GM23338 (cell line): ENCODE measurements around the gene ZNF74. TPM values are rescaled to one million over a fixed set of nuclear protein-coding genes. Genes with fewer than 3 reads are reported as not detected.
"Not testable (repeated sequence)": the region's sequence is repeated elsewhere in the genome, so short reads cannot be mapped to it uniquely, and the experiment has no call there.

Experiments
- ATAC-seq: fragments of 200-7000 bp; cut with Tn5 transposase; 3 replicates; pipeline ENCODE4 v1.9.1; 2020
- DNase-seq: peaks from one replicate; pipeline ENCODE4 v3.0.0-alpha.2; 2015; ENCODE audit warnings: low spot score
- H2AFZ ChIP-seq: fragments of 200-600 bp; sonication (generic); 2 replicates; pipeline ENCODE4 v1.8.0; 2016; ENCODE audit warnings: antibody characterized with exemption, mild to moderate bottlenecking, moderate library complexity
- H3F3A ChIP-seq: fragments of 200-600 bp; sonication (generic); replicated peaks from 2 replicates; pipeline ENCODE4 v1.8.0; 2017; ENCODE audit warnings: antibody characterized with exemption, mixed run types, low read depth
- H3K27ac ChIP-seq: fragments of 200-600 bp; sonication (generic); 2 replicates; pipeline ENCODE4 v1.6.1; 2016; ENCODE audit warnings: low read depth
- H3K27me3 ChIP-seq: fragments of 200-600 bp; sonication (generic); 2 replicates; pipeline ENCODE4 v1.8.0; 2016; ENCODE audit warnings: mild to moderate bottlenecking, mixed run types, moderate library complexity; ENCODE audit not compliant: insufficient read depth
- H3K36me3 ChIP-seq: fragments of 200-600 bp; sonication (generic); 2 replicates; pipeline ENCODE4 v1.8.0; 2016; ENCODE audit warnings: mild to moderate bottlenecking; ENCODE audit not compliant: insufficient read depth
- H3K4me1 ChIP-seq: fragments of 200-600 bp; sonication (generic); 2 replicates; pipeline ENCODE4 v1.8.0; 2016; ENCODE audit warnings: mild to moderate bottlenecking, moderate library complexity; ENCODE audit not compliant: insufficient read depth
- H3K4me2 ChIP-seq: fragments of 200-600 bp; sonication (generic); 2 replicates; pipeline ENCODE4 v1.7.1; 2017; ENCODE audit warnings: mixed run types
- H3K4me3 ChIP-seq: fragments of 200-600 bp; sonication (generic); 2 replicates; pipeline ENCODE4 v1.6.1; 2016; ENCODE audit warnings: mixed run types
- H3K79me2 ChIP-seq: fragments of 200-600 bp; sonication (generic); replicated peaks from 2 replicates; pipeline ENCODE4 v1.8.0; 2017; ENCODE audit warnings: mild to moderate bottlenecking; ENCODE audit not compliant: insufficient read depth
- H3K9me2 ChIP-seq: fragments of 200-600 bp; sonication (generic); 2 replicates; pipeline ENCODE4 v1.8.0; 2017; ENCODE audit not compliant: insufficient read depth
- H4K20me1 ChIP-seq: fragments of 200-600 bp; sonication (generic); replicated peaks from 2 replicates; pipeline ENCODE4 v1.8.0; 2017; ENCODE audit warnings: mild to moderate bottlenecking; ENCODE audit not compliant: insufficient read depth
- H3K27ac Mint-ChIP-seq: 2 replicates; pipeline ENCODE4 v1.8.0; 2020; ENCODE audit warnings: inconsistent platforms, mild to moderate bottlenecking, moderate library complexity, mixed read lengths
- H3K27me3 Mint-ChIP-seq: 3 replicates; pipeline ENCODE4 v1.8.0; 2022; ENCODE audit warnings: low read depth, mild to moderate bottlenecking, moderate library complexity, mixed read lengths, inconsistent platforms; ENCODE audit not compliant: insufficient read depth, poor library complexity
- H3K36me3 Mint-ChIP-seq: 3 replicates; pipeline ENCODE4 v1.8.0; 2021; ENCODE audit warnings: low read depth, mild to moderate bottlenecking, inconsistent platforms, moderate library complexity, mixed read lengths
- H3K4me1 Mint-ChIP-seq: 3 replicates; pipeline ENCODE4 v1.8.0; 2020; ENCODE audit warnings: mild to moderate bottlenecking, inconsistent platforms, mixed read lengths
- H3K4me3 Mint-ChIP-seq: 3 replicates; pipeline ENCODE4 v1.8.0; 2021; ENCODE audit warnings: moderate library complexity, mild to moderate bottlenecking, inconsistent platforms, mixed read lengths
- H3K9me3 Mint-ChIP-seq: 3 replicates; pipeline ENCODE4 v1.8.0; 2020; ENCODE audit warnings: moderate library complexity, mild to moderate bottlenecking, inconsistent platforms, mixed read lengths
- CREB1 ChIP-seq: fragments of 250-450 bp; sonication (Bioruptor Pico); IDR thresholded peaks from 2 replicates; pipeline ENCODE4 v1.5.0; 2020; ENCODE audit warnings: low read depth, mild to moderate bottlenecking, moderate library complexity
- CTCF ChIP-seq, 2 experiments: fragments of 200-600 bp in 1 of 2; sonication (generic) in 1 of 2; conservative IDR thresholded peaks; 2 replicates each; pipeline versions ENCODE4 v1.5.1 to v1.6.1; 2016 to 2017; ENCODE audit warnings: antibody characterized with exemption in 2 of 2, low read depth in 2 of 2, mild to moderate bottlenecking in 2 of 2, moderate library complexity in 1 of 2
- EZH2 ChIP-seq: fragments of 200-600 bp; sonication (generic); IDR thresholded peaks from one replicate; pipeline ENCODE4 v1.8.0; 2017; ENCODE audit warnings: antibody characterized with exemption, mild to moderate bottlenecking, low read depth; ENCODE audit not compliant: unreplicated experiment
- JUNB ChIP-seq: IDR thresholded peaks from one replicate; pipeline ENCODE4 v1.6.1; 2016; ENCODE audit warnings: antibody characterized with exemption; ENCODE audit not compliant: unreplicated experiment
- NANOG ChIP-seq: IDR thresholded peaks from 2 replicates; pipeline ENCODE4 v1.6.1; 2016; ENCODE audit warnings: antibody characterized with exemption, borderline replicate concordance
- POLR2AphosphoS5 ChIP-seq: IDR thresholded peaks from 2 replicates; pipeline ENCODE4 v1.6.1; 2016; ENCODE audit warnings: antibody characterized with exemption, low read depth
- REST ChIP-seq: IDR thresholded peaks from one replicate; pipeline ENCODE4 v1.6.1; 2018; ENCODE audit warnings: antibody characterized with exemption; ENCODE audit not compliant: unreplicated experiment
- STAT1 ChIP-seq: IDR thresholded peaks from one replicate; pipeline ENCODE4 v1.6.1; 2016; ENCODE audit warnings: antibody characterized with exemption; ENCODE audit not compliant: unreplicated experiment
- ZNF114 ChIP-seq: fragments of 250-450 bp; sonication (Bioruptor Pico); IDR thresholded peaks from 2 replicates; pipeline ENCODE4 v1.5.0; 2020; ENCODE audit warnings: mild to moderate bottlenecking, moderate library complexity
- ZNF331 ChIP-seq: fragments of 250-450 bp; sonication (Bioruptor Pico); IDR thresholded peaks from 2 replicates; pipeline ENCODE4 v1.5.0; 2020; ENCODE audit warnings: low read depth, mild to moderate bottlenecking, moderate library complexity
- polyA plus RNA-seq: library from polyadenylated mRNA; unstranded; fragments of >200 nt; fragmentation: Nextera tagmentation; extraction: Ambion mirVana; gene quantifications from 2 replicates; pipeline ENCODE4 v1.2.1, GENCODE V29; 2016
- total RNA-seq: library from RNA; depleted of rRNA; stranded (reverse); fragments of >200 nt; shearing (Covaris generic); gene quantifications from 2 replicates; pipeline ENCODE4 v1.2.3, GENCODE V29; 2014
- TF ChIP-seq, protein P1 (sequence below): IDR thresholded peaks from 2 replicates; pipeline ENCODE4 v1.6.1; 2016; ENCODE audit warnings: antibody characterized with exemption

The ZNF74 gene
- total and polyA plus RNA-seq, 2 experiments from 2014 or later, result 16.1 to 94.0 TPM

DNA sequence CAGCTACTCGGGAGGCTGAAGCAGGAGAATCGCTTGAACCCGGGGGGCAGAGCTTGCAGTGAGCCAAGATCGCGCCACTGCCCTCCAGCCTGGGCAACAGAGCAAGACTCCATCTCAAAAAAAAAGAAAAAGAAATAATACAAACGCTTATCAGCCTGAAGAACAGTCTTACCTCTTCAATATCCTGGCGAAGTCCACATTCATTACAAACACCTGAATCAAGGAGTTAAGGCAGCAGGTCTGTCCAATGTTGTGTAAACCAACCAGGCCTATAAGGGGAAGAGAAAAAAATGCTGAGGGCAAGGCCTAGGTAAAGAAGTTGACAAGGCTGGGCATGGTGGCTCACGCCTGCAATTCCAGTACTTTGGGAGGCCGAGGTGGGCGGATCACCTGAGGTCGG is 17.0 kb upstream of the ZNF74 start:
- H3K9me3 Mint-ChIP-seq, H3K27ac Mint-ChIP-seq, H3K36me3 ChIP-seq, H3K4me2 ChIP-seq, H3K9me2 ChIP-seq, H3K79me2 ChIP-seq, H3K4me3 Mint-ChIP-seq, H3K36me3 Mint-ChIP-seq, H3K27ac ChIP-seq, H3K4me3 ChIP-seq, H4K20me1 ChIP-seq, ATAC-seq, DNase-seq, H2AFZ ChIP-seq, H3F3A ChIP-seq: not testable (repeated sequence)
- H3K4me1 Mint-ChIP-seq, result peaks cover 22% of the 10 kb centered on the region
- peaks cover 16% of the 10 kb centered on the region for H3K27me3 Mint-ChIP-seq
- H3K27me3 ChIP-seq, result peaks cover 11% of the 10 kb centered on the region; the same call in 1 of the 2 replicates
- H3K4me1 ChIP-seq, result peaks cover 14% of the 10 kb centered on the region

GRCh38 chr22:20378110-20378509 is 15.8 kb upstream of the ZNF74 start:
- H3K4me3 ChIP-seq, result no peak overlapping the region
- H3K27ac Mint-ChIP-seq, result no peak overlapping the region
- H2AFZ ChIP-seq, result no peak overlapping the region
- H3K36me3 ChIP-seq, result no peaks in the 10 kb centered on the region
- H3K27me3 ChIP-seq, result peaks cover 11% of the 10 kb centered on the region; the same call in 1 of the 2 replicates
- H3F3A ChIP-seq, result no peaks in the 10 kb centered on the region
- peaks cover 22% of the 10 kb centered on the region for H3K4me1 Mint-ChIP-seq
- no peaks in the 10 kb centered on the region for H3K79me2 ChIP-seq
- H3K27me3 Mint-ChIP-seq, result peaks cover 16% of the 10 kb centered on the region
- no peak overlapping the region for H3K4me3 Mint-ChIP-seq
- no peak overlapping the region for H3K4me2 ChIP-seq
- DNase-seq (no peak), ATAC-seq (no peak)
- no peaks in the 10 kb centered on the region for H4K20me1 ChIP-seq
- peaks cover 13% of the 10 kb centered on the region for H3K4me1 ChIP-seq
- H3K36me3 Mint-ChIP-seq, result peaks cover 7% of the 10 kb centered on the region; the same call in 2 of the 3 replicates
- H3K27ac ChIP-seq, result no peak overlapping the region
- H3K9me3 Mint-ChIP-seq, result peaks cover 8% of the 10 kb centered on the region; the same call in 1 of the 3 replicates
- no peaks in the 10 kb centered on the region for H3K9me2 ChIP-seq
- TF ChIP-seq STAT1, result no peak
- TF ChIP-seq EZH2, result no peak
- no peak for TF ChIP-seq CTCF (conservative IDR thresholded peaks at IDR 0.05; ENCODE audit: low read depth in 2 of 2)
- TF ChIP-seq JUNB, result no peak
- no peak for TF ChIP-seq CREB1 (CRISPR knock-in tag)
- no peak for TF ChIP-seq POLR2AphosphoS5
- no peak for TF ChIP-seq NANOG
- TF ChIP-seq, protein P1, sequence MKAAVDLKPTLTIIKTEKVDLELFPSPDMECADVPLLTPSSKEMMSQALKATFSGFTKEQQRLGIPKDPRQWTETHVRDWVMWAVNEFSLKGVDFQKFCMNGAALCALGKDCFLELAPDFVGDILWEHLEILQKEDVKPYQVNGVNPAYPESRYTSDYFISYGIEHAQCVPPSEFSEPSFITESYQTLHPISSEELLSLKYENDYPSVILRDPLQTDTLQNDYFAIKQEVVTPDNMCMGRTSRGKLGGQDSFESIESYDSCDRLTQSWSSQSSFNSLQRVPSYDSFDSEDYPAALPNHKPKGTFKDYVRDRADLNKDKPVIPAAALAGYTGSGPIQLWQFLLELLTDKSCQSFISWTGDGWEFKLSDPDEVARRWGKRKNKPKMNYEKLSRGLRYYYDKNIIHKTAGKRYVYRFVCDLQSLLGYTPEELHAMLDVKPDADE, result no peak
- no peak for TF ChIP-seq ZNF114 (CRISPR knock-in tag)
- TF ChIP-seq ZNF331, result no peak
- no peak for TF ChIP-seq REST
